ENCODE results near the gene TYROBP. TPM values are rescaled to one million over a fixed set of nuclear protein-coding genes. Genes with fewer than 3 reads are reported as not detected.

Gene TYROBP
- total and polyA plus RNA-seq, 2 donors (not counting 1 experiment from before 2014, with no cell fraction given), result not detected

GRCh38 chr19:35909684-35910035, 1.6 kb upstream of the TYROBP start:
- Histone ChIP-seq H3K36me3 (ENCODE audit: control insufficient read depth, insufficient read depth, low read length) (no peaks in the 10 kb centered on the region), H3K4me1 (ENCODE audit: control insufficient read depth, extremely low read depth, insufficient read depth, low read length) (no peaks in the 10 kb centered on the region), H4K20me1 (ENCODE audit: control insufficient read depth, extremely low read depth, insufficient read depth, low read length) (no peaks in the 10 kb centered on the region), H3K27ac (ENCODE audit: insufficient read depth, low read length) (no peak overlapping the region), H3K9me3 (ENCODE audit: control insufficient read depth, insufficient read depth, low read depth, low read length) (no peaks in the 10 kb centered on the region), H2AFZ (ENCODE audit: low read length) (no peak overlapping the region), H3K79me2 (ENCODE audit: control insufficient read depth, insufficient read depth, low read length) (no peaks in the 10 kb centered on the region), H3K9ac (ENCODE audit: insufficient read depth, low read length) (no peak overlapping the region), H3K4me2 (ENCODE audit: extremely low read depth, insufficient read depth, low read length) (no peak overlapping the region), H3K27me3 (ENCODE audit: control insufficient read depth, insufficient read depth, low read length) (no peaks in the 10 kb centered on the region), H3K4me3 (replicated peaks in 1 of 4; ENCODE audit: control extremely low read depth in 1 of 4, insufficient read depth in 1 of 4, low read depth in 3 of 4, low read length in 4 of 4) (no peak overlapping the region)
- no peak for TF ChIP-seq EZH2 (IDR thresholded peaks at IDR 0.05; ENCODE audit: low read length, missing control alignments)
- no peak for TF ChIP-seq CTCF (conservative IDR thresholded peaks at IDR 0.05 in 1 of 2, IDR thresholded peaks at IDR 0.05 in 1 of 2; ENCODE audit: low read depth in 1 of 2, low read length in 2 of 2)
- no peak for DNase-seq (ENCODE audit: low read depth in 2 of 2)

GRCh38 chr19:35908973-35909683, 1.0 kb upstream of the TYROBP start:
- no peak for DNase-seq (ENCODE audit: low read depth in 2 of 2)
- TF ChIP-seq CTCF (conservative IDR thresholded peaks at IDR 0.05 in 1 of 2, IDR thresholded peaks at IDR 0.05 in 1 of 2; ENCODE audit: low read depth in 1 of 2, low read length in 2 of 2), result no peak
- no peak for TF ChIP-seq EZH2 (IDR thresholded peaks at IDR 0.05; ENCODE audit: low read length, missing control alignments)
- H2AFZ ChIP-seq (ENCODE audit: low read length), result no peak overlapping the region

GRCh38 chr19:35907377-35907745, 734 bp downstream of the TYROBP start:
- no peak overlapping the region for H3K9ac ChIP-seq (ENCODE audit: insufficient read depth, low read length)
- H3K4me2 ChIP-seq (ENCODE audit: extremely low read depth, insufficient read depth, low read length), result no peak overlapping the region
- DNase-seq (ENCODE audit: low read depth in 2 of 2), result no peak
- no peak overlapping the region for H2AFZ ChIP-seq (ENCODE audit: low read length)
- no peaks in the 10 kb centered on the region for H3K27me3 ChIP-seq (ENCODE audit: control insufficient read depth, insufficient read depth, low read length)
- H3K79me2 ChIP-seq (ENCODE audit: control insufficient read depth, insufficient read depth, low read length), result no peaks in the 10 kb centered on the region
- H3K36me3 ChIP-seq (ENCODE audit: control insufficient read depth, insufficient read depth, low read length), result no peaks in the 10 kb centered on the region
- TF ChIP-seq EZH2 (IDR thresholded peaks at IDR 0.05; ENCODE audit: low read length, missing control alignments), result no peak
- TF ChIP-seq CTCF (conservative IDR thresholded peaks at IDR 0.05 in 1 of 2, IDR thresholded peaks at IDR 0.05 in 1 of 2; ENCODE audit: low read depth in 1 of 2, low read length in 2 of 2), result no peak
- H3K9me3 ChIP-seq (ENCODE audit: control insufficient read depth, insufficient read depth, low read depth, low read length), result no peaks in the 10 kb centered on the region
- no peaks in the 10 kb centered on the region for H4K20me1 ChIP-seq (ENCODE audit: control insufficient read depth, extremely low read depth, insufficient read depth, low read length)
- H3K27ac ChIP-seq (ENCODE audit: insufficient read depth, low read length), result no peak overlapping the region
- no peak overlapping the region for H3K4me3 ChIP-seq (replicated peaks in 1 of 4; ENCODE audit: control extremely low read depth in 1 of 4, insufficient read depth in 1 of 4, low read depth in 3 of 4, low read length in 4 of 4)
- H3K4me1 ChIP-seq (ENCODE audit: control insufficient read depth, extremely low read depth, insufficient read depth, low read length), result peaks cover 5% of the 10 kb centered on the region

More at GRCh38 chr19:35908973-35909683, 1.0 kb upstream of the TYROBP start:
- Histone ChIP-seq H4K20me1 (ENCODE audit: control insufficient read depth, extremely low read depth, insufficient read depth, low read length) (no peaks in the 10 kb centered on the region), H3K4me1 (ENCODE audit: control insufficient read depth, extremely low read depth, insufficient read depth, low read length) (no peaks in the 10 kb centered on the region), H3K79me2 (ENCODE audit: control insufficient read depth, insufficient read depth, low read length) (no peaks in the 10 kb centered on the region), H3K36me3 (ENCODE audit: control insufficient read depth, insufficient read depth, low read length) (no peaks in the 10 kb centered on the region), H3K9me3 (ENCODE audit: control insufficient read depth, insufficient read depth, low read depth, low read length) (no peaks in the 10 kb centered on the region), H3K4me3 (replicated peaks in 1 of 4; ENCODE audit: control extremely low read depth in 1 of 4, insufficient read depth in 1 of 4, low read depth in 3 of 4, low read length in 4 of 4) (no peak overlapping the region), H3K27ac (ENCODE audit: insufficient read depth, low read length) (no peak overlapping the region), H3K27me3 (ENCODE audit: control insufficient read depth, insufficient read depth, low read length) (no peaks in the 10 kb centered on the region), H3K4me2 (ENCODE audit: extremely low read depth, insufficient read depth, low read length) (no peak overlapping the region), H3K9ac (ENCODE audit: insufficient read depth, low read length) (no peak overlapping the region)
